UCSD-AML1 (cell line): ENCODE results near the gene SLC6A16.
"Not testable (repeated sequence)": the region's sequence is repeated elsewhere in the genome, so short reads cannot be mapped to it uniquely, and the experiment has no call there.

Experiments
- DNase-seq: peaks from one replicate; lab custom pipeline; 2025; ENCODE audit not compliant: unreplicated experiment; lab: John Stamatoyannopoulos, UW

The SLC6A16 gene

DNA sequence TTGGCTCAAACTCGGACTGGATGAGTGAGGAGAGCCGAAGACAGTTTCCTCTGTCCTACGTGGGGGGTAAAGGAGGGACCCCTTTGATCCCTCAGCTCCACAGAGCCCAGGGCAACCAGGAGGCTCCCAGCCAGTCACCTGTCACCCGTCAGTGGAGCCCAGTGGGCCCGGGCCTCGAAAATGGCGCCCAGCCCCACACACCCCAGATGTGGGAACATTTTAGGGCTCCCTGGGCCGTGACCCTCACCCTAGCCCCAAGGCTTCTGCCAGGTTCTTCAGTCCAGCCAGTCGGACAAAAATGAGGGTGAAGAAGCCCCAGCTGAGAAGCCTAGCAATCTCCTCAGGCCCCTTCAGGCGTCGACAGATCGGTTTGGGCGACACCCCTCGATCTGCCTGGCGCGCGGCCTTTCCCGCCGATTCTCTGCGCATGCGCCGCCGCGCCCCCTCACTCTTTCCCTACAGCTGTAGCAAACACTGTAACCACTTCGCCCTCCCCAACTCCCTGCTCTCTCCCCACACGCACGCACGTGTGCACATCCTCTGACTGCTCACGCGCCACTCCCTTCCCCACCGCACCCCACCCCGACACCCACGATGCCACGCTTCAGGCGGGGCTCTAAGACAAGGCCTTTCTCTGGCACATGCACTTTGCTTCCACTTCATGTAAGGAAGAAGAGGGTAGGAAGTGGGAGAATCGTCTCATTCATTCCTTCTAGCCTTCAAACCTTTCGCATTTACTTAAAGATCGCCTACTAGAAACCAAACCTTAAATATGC lies at the start of gene SLC6A16:
TSS of gene SLC6A16 (minus strand) at position 391 of the 776 bp plus-strand sequence. CDS start 13,844 bp downstream, outside the sequence.
- no peak for DNase-seq

DNA sequence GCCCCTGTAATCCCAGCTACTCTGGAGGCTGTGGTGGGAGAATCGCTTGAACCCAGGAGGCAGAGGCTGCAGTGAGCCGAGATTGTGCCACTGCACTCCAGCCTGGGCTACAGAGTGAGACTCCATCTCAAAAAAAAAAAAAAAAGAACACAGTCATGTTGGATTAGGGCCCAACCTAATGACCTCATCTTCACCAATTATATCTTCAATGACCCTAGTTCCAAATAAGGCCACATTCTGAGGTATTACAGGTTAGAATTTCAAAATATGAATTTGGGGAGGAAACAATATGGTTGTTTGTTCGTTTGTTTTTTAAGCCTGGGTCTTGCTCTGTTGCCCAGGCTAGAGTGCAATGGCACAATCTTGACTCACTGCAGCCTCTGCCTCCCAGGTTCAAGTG lies 48.2 kb upstream of the SLC6A16 start:
- DNase-seq: not testable (repeated sequence)

DNA sequence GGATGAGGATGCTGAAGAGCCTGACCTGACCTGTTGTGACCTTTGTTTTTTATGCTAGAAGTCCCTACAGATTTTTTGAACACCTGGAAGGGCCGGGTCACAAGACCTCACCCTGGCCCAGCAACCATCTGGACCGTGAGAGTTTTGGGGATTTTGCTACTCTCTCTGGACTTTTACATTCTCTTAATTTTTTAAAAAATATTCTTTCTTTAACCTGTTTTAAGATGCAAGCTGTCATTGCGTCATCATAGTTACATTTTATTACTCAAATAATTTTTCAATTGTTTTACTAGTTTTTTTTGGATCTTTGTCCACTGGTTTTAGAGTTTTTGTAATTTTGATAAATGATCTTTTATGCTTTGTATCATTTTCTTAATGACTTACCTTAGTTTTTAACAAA lies 46.2 kb upstream of the SLC6A16 start:
- DNase-seq: no peak

DNA sequence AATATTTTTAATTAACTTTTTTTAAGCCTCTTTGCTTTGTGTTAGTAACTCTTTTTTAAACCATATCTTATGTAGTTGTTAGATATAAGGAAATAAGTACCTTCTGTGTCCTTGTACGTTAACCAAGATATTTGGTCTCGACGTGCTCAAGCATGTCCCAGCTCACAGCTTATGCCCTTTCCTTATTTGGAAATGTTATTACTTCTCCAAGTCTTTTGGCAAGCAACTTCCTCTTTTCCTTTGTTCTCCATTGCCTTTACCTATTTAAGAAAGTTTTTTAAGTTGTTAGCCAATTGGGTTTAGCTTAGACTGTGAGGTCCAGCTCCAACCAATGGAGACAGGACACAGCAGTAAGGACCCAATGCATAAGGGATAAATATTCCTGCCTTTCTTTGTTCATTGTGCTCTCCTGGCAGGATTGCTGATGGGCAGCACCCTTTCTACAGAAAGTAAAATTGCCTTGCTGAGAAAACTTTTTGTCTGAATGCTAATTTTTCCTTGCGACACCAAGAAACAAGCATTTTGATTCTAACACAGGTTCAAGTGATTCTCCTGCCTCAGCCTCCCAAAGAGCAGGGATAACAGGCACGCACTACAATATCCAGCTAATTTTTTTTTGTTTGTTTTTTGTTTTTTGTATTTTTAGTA lies 43.8 kb upstream of the SLC6A16 start:
- no peak for DNase-seq

DNA sequence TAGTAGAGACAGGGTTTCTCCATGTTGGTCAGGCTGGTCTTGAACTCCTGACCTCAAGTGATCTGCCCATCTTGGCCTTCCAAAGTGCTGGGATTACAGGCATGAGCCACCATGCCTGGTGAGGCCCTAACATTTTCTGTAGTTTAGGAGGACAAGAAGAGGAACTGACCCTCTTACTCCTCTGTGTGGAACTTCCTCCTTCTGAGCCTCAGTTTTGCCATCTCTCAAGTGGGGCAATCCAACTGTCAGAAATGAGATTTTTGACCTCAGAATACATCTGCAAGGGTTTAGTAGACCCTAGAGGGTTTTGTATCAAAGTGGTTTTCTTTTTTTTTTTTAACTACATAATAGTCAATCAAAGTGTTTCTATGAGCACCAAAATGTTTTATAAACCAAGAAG lies 41.1 kb upstream of the SLC6A16 start:
- no peak for DNase-seq

DNA sequence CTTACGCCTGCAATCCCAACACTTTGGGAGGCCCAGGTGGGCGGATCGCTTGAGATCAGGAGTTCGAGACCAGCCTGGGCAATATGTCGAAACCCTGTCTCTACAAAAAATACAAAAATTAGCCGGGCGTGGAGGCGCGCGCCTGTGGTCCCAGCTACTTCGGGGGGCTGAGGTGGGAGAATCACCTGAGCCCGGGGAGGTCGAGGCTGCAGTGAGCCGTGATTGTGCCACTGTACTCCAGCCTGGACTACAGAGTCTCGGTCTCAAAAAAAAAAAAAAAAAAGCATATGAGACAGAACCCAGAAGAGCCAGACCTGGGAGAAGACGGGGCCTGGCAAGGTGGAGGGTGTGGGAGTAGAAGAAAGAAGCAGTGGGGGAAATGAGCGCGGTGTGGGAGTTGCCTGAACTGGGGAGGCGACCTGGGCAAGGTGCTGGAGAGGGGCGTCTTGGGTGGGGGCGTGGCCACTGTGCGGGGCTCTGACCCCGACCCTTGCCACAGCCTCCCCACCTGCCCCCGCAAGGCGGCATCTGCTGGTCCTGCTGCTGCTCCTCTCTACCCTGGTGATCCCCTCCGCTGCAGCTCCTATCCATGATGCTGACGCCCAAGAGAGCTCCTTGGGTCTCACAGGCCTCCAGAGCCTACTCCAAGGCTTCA lies 39.2 kb upstream of the SLC6A16 start:
- no peak for DNase-seq

DNA sequence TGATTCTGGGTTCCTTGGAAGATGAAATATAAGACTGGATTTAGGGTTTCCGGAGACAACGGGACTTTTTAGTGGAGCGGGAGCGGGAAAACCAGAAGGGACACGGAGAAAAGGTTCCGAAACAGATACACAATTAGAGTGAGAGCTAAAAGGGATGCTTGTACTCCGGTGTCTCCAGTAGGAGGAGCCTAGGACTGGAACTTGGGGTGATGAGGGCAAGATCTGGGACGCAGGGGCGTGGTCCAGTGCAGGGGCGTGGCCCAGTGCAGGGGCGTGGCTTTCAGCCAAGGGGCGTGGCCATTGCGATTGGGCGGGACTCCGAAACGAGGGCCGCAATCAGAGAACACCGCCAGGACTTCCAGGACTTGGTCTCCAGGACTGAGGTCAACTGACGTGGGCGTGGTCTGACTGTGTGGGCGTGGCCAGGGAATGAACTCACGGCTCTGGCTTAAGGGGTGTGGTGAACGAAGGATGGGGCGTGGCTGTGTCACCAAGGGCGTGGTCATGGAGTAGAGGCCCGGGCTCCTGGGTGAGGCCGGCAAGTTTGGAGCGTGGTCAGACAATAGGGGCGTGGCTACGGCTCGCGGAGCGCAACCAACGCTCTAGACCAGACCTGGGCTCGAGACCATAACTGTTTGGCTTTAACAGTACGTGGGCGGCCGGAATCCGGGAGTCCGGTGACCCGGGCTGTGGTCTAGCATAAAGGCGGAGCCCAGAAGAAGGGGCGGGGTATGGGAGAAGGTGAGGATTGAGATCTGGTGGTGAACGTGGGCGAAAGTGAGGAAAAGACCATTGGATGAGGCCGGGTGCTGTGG lies 38.5 kb upstream of the SLC6A16 start, which contains the start of gene DKKL1:
TSS of gene DKKL1 (plus strand) at position 610 of the 815 bp plus-strand sequence. CDS start at position 732, 122 bp downstream.
- no peak for DNase-seq

DNA sequence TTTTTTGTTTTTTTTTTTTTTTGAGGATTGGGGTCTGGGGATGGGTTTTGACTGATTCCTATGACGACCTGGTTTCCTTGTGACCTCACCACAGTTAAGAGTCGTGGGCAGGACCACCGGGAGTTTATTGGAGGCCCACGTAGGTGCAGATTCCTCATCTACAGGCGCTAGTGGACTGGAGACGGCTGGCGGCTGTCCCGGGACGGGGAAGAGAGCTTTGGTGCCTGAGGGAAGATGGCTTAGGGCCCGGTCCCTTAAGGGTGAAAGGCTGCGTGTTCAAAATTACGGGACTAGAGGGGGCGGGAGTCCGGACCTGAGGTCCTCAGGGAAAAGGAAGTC lies 37.9 kb upstream of the SLC6A16 start:
- DNase-seq: no peak

DNA sequence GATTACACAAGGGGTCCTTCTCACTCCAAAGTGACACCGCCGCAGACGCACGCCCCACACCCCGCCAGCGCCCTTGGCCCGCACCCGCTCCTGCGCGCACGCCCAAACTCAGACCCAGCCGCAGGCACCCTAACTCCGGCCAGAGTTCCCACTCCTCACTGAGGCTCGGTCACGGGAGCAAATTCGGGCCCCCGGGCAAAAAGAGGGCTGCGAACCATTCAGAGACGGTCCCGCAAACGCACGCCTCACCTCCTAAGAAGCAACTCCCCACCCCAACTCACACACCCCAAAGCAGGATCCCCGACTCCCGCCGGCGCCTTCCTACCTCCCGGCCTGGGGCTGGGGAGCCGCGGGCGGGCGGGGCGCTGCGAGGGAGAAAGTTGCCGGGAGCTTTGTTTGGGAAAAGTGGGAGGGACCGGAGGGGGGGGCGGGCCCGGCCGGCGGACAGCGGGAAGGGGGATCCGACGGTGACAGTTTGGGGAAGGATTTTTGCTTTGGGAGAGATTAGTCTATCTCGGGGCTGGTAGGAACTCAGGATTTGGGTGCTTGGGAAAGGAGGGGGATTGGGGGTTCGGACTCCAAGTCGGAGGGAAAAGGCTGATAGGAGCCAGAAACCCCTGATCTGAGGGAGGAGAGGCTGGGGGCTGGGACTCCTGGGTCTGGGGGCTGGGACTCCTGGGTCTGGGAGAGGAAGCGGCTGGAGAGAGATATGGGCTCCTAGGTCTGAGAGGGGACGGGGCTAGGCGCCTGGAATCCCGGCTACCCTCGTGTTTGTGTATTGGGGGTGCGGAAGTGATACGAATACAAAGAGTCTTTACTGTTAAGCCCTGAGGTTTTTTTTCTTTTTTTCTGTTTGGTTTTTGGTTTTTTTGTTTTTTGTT lies 37.3 kb upstream of the SLC6A16 start, which contains the start of gene TEAD2:
TSS of gene TEAD2 (minus strand) at position 369 of the 881 bp plus-strand sequence. CDS start 2,341 bp downstream, outside the sequence.
- DNase-seq: no peak

DNA sequence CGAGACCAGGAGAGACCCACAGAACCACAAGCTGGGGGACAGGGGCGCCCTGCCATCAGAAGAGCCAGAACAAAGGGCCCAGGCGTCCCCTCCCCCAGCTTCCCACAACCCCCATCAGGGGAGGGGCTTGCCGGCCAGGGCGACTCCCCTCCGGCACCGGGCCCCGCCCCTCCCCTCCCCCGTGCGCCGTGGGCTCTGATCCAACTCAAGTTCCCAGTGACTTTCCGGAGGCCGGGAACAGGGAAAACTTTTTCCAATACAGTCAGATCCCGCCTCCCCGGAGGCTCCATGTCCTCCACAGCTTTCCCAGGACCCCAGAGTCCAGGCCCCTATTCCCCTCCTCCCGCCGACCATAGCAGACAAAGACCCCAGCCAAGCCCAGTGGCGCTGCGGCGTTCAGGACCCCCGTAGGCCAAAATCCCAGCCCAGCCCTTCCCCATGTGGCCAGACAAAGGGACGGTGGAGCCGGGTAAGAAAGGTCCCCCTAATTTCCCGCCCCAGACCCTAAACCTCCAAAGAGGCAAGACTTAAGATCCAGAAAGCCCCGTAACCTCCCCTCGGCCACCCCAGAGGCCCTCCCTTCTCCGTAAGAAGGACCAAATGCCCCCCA lies 36.6 kb upstream of the SLC6A16 start:
- DNase-seq: no peak

DNA sequence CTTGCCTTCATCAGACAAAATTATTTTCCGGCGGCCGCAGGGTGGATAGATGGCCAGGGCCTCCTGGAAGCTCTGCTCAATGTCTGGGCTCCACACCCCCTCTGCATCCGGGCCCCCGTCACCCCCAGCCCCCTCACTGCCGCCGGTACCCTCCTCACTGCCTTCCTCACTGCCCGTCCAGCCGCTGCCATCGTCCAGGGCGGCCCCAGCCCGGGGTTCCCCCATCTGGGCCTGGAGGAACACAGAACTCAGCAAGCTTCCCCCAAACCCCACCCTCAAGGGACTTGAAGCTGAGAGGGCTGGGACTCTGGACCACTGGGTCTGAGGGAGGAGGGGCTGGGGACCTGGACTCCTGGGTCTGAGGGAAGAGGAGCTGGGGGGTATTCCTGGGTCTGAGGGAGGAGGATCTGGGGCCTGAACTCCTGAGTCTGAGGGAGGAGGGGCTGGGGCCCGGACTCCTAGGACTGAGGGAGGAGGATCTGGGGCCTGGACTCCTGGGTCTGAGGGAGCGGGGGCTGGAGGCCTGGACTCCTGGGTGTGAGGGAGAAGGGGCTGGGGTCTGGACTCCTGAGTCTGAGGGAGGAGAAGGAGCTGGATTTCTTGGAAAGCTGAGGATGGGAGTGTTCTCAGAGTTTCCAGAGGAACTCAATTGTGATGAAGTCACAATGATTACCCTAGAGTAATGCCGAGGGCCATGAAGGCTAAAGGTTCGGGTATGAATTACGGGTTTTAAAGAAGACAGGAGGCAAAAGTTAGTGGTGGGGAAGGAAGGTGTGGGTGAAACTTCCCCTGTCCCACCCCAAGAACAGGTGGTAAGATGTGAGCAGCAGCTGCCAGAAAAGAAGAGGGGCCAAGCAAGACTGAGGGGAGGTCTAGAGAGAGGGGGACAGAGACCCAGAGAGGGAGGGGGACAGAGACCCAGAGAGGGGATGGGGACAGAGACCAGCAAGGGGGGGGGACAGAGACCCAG lies 35.1 kb upstream of the SLC6A16 start:
- no peak for DNase-seq

DNA sequence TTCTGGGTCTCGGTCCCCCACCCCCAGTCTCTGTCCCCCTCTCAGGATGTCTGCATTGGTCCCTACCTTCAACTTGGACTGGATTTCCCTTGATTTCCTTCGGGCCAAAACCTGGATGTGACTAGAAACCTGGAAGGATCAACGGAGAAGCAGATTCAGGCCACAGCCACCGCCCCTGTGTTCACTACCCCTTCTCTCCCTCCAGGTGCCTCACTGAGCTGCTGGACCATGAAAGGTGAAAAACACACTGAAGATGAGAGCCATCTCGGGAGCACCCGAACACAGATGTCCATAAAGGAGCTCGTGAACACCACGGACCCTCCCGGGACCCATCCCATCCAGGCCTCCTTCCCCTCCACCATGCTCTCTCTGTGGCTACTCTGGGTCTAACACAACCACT lies 32.2 kb upstream of the SLC6A16 start:
- no peak for DNase-seq

DNA sequence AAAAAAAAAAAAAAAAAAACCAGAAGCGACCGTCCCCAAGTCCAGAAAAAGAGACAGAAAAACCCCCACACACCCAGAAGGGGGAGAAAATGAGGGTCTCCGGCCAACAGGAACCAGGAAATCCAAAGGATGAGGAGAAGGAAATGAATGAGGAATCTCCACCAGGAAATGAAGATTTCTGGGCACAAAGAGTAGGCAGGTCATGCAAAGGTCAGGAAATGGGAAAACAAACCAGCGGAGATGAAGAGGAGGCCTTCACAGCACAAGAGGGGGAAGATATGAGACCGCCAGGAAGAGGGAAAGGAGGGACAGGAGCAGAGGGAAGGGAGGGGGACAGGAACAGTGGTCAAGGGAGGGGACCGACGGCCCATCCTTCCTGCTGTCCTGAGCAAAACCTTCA lies 31.4 kb upstream of the SLC6A16 start:
- DNase-seq: no peak

DNA sequence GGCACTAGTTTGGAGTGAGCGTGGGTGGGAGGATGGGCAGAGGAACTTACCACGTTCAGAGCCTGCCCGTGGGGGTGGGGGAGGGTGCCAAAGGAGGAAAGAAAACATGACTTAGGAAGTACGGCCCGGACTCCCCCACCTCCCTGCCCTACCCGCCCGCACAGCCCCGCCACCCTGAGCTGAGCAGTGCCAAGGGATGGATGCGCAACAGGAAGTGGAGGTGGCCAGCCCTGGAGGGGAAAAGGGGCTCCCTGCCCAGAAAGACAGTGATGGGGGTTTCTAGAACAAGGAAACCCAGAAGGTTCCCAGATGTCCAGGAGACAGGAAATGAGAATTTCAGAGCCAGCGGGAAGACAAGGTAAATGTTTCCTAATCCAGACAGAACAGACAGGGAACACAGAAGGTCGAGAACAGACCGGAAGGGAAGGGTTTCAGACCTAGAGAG lies 30.9 kb upstream of the SLC6A16 start:
- peak; percentile 77 for DNase-seq

DNA sequence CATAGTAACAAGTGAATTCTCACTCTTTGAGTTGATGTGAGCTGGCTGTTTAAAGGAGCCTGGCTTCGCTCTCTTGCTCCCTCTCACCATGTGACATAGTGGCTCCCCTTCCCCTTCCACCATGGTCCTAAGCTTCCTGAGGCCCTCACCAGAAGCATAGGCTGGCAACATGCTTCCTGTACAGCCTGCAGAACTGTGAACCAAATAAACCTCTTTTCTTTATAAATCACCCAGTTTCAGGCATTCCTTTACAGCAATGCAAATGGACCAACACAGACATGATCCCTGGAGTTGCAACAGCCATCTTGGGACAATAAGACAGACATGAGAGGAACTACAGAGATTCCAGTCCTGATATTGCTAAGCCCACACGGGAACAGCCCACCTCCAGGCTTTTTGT lies 24.6 kb upstream of the SLC6A16 start:
- no peak for DNase-seq

DNA sequence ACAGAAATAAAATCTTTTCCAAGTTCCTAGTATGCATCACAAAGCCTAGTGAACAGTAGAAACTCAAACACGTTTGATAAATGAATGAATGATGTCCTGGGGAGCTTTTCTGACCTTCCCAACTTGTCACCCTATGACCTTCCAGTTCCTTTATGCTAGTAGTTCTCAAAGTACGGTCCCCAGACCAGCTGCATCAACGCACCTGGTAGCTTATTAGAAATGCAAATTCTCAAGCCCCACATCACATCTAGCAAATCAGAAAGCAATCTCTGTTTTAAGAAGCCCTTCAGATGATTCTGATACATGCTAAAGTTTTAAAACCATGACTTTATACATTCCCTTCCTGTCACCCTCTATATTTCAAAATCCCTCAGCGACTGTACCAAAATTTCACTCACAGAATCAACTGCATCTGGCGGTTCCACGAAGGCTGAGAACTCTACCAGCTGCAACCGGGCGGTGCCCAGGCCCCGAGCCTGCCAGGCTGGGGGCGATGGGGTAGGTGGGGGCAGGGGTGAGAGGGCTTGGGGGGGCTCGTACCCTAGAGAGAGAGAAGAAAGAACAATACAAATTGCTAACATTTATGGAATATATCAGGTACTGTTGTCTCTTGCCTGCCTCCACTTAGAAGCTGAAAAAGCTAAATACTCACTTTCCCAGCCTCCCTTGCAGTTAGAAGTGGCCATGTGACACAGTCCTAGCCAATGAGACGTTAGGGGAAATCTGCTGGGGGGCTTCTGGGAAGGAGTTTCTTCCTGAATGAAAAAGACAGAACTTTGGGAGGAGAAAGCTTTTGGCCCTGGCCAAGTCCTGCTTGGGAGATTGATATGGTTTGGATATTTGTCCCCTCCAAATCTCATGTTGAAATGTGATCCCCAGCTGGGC lies 23.6 kb upstream of the SLC6A16 start:
- no peak for DNase-seq

DNA sequence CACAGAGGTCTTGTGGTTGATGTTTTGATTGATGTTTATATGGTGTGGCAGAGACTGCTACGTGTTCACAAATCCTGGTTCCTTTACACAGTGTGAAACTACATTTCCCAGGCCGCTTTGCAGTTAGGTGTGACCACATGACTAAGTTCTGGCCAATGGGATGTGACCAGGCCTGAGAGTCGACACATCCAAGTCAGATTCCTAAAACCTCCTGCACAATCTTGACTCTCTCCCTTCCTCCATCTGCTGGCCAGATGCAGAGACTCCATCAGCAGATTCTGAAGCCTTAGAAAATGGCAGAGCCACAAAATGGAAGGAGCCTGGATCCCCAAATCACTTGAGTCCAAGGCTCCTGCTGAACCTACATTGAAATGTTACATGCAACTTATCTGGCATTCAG lies 22.8 kb upstream of the SLC6A16 start:
- peak; percentile 36 for DNase-seq
